Measurements from ENCODE around the gene SPATA21. TPM values are rescaled to one million over a fixed set of nuclear protein-coding genes. Genes with fewer than 3 reads are reported as not detected.
"Not testable (repeated sequence)": the region's sequence is repeated elsewhere in the genome, so short reads cannot be mapped to it uniquely, and the experiment has no call there.

Gene SPATA21
- total and polyA plus RNA-seq, 12 donors: 0.15 to 0.20 TPM; not detected in 10

- no peaks in the 10 kb centered on the region for H3K27me3 ChIP-seq
- no peak for TF ChIP-seq CTCF (IDR thresholded peaks at IDR 0.05)
- H3K4me1 ChIP-seq: no peaks in the 10 kb centered on the region
- H3K36me3 ChIP-seq: peaks cover 0 to 99% (median 28%) of the 10 kb centered on the region in 9 donors
- ATAC-seq (no peak), DNase-seq (no peak)
- H3K27ac ChIP-seq: no peak overlapping the region
- WGBS, 2 donors: 94 to 99% methylated on average over 12 of the region's 12 CpGs
- intact Hi-C loops (cut with DNase I): no loop called here
- H3K4me3 ChIP-seq: no peak overlapping the region
- no peaks in the 10 kb centered on the region for H3K9me3 ChIP-seq
Measured at GRCh38 chr1:16478091-16478490, 40.9 kb upstream of the SPATA21 start.

GRCh38 chr1:16475771-16476770 lies 38.8 kb upstream of the SPATA21 start:
- 91 to 94% methylated on average over 25 to 28 of the region's 29 CpGs for WGBS, 2 donors
- H3K4me3 ChIP-seq; H3K4me1 ChIP-seq; DNase-seq; intact Hi-C loops (cut with DNase I); H3K9me3 ChIP-seq; H3K27me3 ChIP-seq; H3K27ac ChIP-seq: not testable (repeated sequence)
- ATAC-seq: peak in 6 of 8 donors; percentile 14 to 56 (median 24)
- peaks cover 0 to 99% (median 25%) of the 10 kb centered on the region in 9 donors for H3K36me3 ChIP-seq

GRCh38 chr1:16474891-16475290 lies 37.7 kb upstream of the SPATA21 start:
- H3K4me1 ChIP-seq; intact Hi-C loops (cut with DNase I); H3K9me3 ChIP-seq; ATAC-seq; H3K4me3 ChIP-seq; DNase-seq; H3K27me3 ChIP-seq; H3K27ac ChIP-seq: not testable (repeated sequence)
- 96 to 98% methylated on average over 2 of the region's 2 CpGs for WGBS, 2 donors
- H3K36me3 ChIP-seq: peaks cover 0 to 92% (median 22%) of the 10 kb centered on the region in 9 donors

GRCh38 chr1:16474166-16474800 lies 37.1 kb upstream of the SPATA21 start:
- H3K36me3 ChIP-seq: peaks cover 0 to 86% (median 22%) of the 10 kb centered on the region in 9 donors
- DNase-seq: no peak
- ATAC-seq: peak in 1 of 8 donors; percentile 35
- no peaks in the 10 kb centered on the region for H3K9me3 ChIP-seq
- 95% methylated on average over 28 of the region's 28 CpGs for WGBS, 2 donors
- no peak overlapping the region for H3K4me3 ChIP-seq
- no peaks in the 10 kb centered on the region for H3K27me3 ChIP-seq
- no peaks in the 10 kb centered on the region for H3K4me1 ChIP-seq
- TF ChIP-seq CTCF (IDR thresholded peaks at IDR 0.05): no peak
- H3K27ac ChIP-seq: no peak overlapping the region
- intact Hi-C loops (cut with DNase I): no loop called here

- H3K9me3 ChIP-seq: no peaks in the 10 kb centered on the region
- no peak overlapping the region for H3K27ac ChIP-seq
- 75 to 81% methylated on average over 3 of the region's 3 CpGs for WGBS, 2 donors
- DNase-seq (no peak), ATAC-seq (no peak)
- H3K36me3 ChIP-seq: peaks cover 0 to 61% (median 6%) of the 10 kb centered on the region in 9 donors
- TF ChIP-seq CTCF (IDR thresholded peaks at IDR 0.05): no peak
- H3K4me3 ChIP-seq: no peak overlapping the region
- intact Hi-C loops (cut with DNase I): no loop called here
- no peaks in the 10 kb centered on the region for H3K27me3 ChIP-seq
- no peaks in the 10 kb centered on the region for H3K4me1 ChIP-seq
Measured at GRCh38 chr1:16468558-16468957, 31.3 kb upstream of the SPATA21 start.
